CD4-positive, alpha-beta T cell treated with Interleukin-10 for 1 hour (primary cell): ENCODE measurements around the gene MMP24OS.

Experiments
- DNase-seq: peaks from one replicate; pipeline ENCODE4 v3.0.0-alpha.2; 2020

Gene MMP24OS

DNA sequence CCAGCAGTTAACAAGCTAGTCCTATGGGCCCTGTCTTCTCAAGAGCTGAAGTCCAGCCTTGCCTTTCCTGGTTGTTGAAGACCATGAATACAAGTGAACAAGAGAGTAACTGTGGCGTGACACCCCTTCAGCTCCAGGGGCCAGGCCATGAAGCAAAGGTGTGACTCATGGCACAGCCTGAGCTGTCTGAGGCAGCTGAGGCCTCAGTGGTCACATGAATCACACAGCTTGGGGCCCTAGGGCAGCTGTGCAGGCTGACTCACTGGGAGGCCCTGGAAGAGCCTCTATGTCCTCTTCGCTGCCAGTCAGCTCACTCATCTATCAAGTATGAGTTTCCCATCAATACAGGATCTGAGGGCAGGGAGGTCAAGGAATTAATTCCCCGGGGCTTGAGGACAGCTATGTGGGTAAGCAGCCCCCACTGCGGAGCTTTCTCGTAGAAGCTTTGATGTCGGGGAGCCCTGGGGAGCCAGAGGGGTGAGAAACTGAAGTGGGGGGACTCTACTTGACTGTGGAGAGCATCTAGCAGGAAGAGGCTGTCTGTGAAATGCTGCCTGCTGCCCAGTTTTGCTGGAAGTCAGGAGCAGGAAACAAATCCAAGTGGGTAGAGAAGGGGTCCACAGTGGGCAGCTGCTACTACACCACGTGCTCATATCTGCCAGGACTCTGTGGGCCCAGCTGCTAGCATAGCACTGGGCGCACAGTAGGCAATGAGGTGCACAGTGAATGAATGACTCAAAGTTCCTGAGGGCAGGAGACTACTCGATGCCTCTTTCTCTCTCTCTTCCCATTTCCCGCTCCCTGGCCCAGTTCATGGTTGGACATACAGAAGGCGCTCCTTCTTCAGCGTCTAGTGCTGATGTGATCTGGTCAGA lies 28.0 kb upstream of the MMP24OS start:
- no peak for DNase-seq

GRCh38 chr20:35304956-35305355 lies 27.0 kb upstream of the MMP24OS start:
- no peak for DNase-seq

DNA sequence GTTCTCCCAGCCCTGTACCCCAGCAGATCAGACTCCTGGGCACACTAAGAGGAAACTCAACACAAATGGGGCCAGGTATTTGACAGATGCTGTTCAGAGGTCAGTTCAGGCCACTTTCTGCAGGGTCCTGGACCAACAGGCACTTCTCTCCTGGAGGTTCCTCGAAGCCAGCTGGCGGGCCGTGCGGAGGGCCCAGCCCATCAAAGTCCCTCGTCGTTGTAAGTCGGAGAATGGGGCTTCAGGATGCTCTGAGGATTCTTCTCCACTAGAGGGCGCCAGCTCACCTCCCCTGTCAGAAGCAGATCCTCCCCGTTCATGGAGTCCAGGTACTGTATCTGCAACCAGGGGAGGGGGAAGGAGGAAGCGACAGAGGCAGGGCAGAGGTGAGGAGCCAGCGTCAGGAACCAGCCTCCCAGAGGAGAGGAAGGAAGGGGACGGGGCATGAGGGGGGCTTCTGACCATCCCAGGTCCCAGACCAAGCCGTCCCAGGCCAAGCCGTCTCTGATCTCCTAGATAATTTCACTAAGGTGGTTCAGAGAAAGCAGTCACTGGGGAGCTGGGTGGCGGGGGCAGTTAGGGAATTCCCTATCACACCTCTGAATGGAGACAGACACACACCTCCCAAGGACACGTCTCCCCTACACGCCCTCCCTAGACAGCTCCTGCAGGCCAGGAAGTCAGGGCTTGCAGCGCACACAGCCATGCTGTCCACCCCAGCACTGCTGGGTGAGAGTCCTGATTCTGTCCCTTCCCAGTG lies 26.0 kb upstream of the MMP24OS start:
- peak; percentile 87 for DNase-seq

GRCh38 chr20:35303382-35303734 lies 25.4 kb upstream of the MMP24OS start:
- no peak for DNase-seq

DNA sequence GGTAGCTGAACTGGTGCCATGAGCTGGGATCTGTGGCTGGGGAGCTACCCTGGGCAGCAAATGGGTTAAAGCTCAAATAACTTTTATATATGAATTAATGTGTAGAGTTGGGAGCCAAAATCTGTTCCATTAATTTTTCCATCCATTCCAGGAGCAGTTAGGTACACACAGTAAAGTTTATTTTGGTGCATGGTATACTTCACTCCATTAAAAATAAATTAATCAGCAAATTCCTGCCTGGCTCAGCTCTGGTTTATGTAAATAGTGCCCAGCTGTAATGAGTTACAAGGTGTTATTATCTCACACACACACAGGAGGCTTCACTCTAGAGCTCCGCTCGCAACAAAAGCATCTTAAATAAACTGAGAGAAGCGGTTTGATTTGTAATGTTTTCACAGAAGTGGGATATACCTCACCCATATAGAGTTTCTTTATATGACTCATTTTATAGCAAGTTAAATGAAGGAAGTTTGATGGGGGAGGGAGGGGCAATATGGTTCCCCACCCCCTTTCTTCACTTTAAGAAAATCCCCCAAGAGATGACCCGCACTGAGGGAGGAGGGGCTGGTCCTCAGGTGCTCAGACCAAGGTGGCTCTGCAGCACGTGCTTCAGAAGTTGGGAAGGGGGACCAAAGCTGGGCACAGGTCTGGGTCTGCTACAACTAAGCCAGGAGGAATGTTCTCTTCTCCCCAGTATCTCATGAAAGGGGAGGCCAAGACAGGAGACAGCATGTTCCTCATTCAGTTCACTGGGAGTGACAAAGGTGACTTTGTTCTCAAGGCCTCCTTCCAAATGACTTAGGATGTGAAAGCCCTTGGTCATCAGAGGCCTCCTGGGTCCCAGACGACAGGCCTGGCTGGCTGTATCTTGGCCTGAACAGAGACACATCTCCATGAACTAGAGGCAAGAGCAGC lies 24.8 kb upstream of the MMP24OS start:
- DNase-seq: no peak

GRCh38 chr20:35301426-35301825 lies 23.5 kb upstream of the MMP24OS start:
- no peak for DNase-seq

- DNase-seq: no peak
Measured at GRCh38 chr20:35300469-35301262, 22.7 kb upstream of the MMP24OS start.

DNA sequence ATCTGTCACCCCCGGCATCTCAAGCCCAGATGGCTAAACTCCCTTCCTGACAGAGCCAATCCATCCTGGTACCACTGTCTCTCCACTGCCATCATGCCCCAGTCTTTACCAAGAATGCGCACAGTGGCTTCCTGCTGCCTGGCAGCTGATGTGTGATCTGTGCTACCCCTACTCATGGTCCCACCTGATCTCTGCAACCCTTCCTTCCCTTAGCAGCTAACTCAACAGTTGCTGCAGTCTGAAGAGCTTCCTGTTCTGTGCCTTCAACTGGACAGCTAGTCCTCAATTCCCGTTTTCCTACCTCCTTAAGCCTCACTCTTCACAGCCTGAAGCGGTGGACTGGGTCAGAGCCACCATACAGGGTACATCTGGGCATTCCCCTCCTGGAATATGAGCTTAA lies 21.9 kb upstream of the MMP24OS start:
- DNase-seq: no peak

DNA sequence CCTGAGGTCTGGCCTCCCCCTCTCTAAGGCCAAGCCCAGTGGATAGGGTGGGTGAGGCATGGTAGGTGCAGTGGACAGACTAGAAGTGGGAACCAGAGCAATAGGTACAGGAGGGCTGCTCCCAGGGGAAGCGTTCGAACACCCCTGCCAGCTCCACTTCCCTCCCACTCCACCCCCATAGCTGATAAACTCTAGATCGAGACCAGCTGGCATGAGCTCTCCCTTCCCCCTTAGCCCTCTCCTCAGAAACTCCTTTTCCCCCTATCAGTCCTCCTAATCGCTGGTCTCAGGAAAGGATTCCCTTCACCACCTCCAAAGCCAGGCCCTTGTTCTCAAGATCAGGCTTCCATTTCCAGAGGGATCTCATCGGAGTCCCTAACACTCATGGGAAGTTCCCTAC lies 20.3 kb upstream of the MMP24OS start:
- no peak for DNase-seq

GRCh38 chr20:35297740-35298139 lies 19.8 kb upstream of the MMP24OS start:
- DNase-seq: no peak

DNA sequence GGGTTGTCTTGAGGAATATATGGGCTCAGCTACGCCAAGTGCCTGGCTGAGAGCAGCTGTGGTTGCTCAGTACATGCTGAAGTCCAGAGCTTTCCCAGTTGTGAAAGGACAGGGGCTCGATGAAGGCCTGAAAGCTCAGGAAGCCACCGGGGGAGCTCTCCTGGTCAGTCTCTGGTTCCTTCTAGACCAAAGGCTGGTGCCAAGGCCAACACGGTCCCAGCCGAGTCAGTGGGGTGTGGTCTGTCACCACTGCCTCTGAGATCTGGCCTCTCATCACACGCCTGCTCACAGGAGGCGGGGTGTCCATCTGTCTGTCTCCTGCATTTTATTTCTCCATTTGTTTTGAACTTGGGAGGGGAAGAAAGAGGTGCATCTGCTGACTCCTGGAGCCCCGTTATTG lies 19.2 kb upstream of the MMP24OS start:
- DNase-seq: no peak

GRCh38 chr20:35296101-35296554 lies 18.2 kb upstream of the MMP24OS start:
- no peak for DNase-seq

DNA sequence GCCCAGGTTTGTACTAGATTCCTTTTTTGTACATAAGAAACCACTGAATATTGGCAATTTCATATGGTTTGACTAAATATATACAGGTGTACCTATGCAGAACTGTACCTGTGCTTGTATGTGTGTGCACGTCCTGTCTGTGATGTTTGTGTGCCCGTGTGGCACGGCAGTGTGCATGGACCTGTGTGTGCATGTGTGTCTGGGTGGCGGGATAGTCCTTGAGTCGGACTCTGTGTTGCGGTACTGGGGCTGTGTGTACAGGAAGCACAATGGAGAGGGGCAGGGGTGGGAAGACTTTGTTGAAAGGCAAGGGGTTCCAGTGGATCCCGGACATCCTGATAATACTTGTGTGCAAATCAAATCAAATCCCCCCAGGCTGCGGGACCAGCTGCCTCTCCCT lies 17.8 kb upstream of the MMP24OS start:
- no peak for DNase-seq

DNA sequence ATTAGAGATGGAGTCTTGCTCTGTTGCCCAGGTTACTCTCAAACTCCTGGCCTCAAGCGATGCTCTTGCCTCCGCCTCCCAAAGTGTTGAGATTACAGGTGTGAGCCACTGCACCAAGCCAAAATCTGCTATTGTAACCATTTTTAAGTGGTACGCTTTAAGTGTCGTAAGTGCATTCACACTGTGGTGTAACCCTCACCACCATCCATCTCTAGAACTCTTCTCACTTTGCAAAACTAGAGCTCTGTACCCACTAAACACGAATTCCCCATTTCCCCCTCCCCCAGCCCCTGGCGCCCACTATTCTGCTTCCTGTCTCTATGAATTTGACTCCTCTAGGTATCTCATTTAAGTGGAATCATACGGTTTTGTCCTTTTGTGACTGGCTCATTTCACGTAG lies 17.1 kb upstream of the MMP24OS start:
- DNase-seq: no peak

GRCh38 chr20:35294293-35294685 lies 16.4 kb upstream of the MMP24OS start:
- no peak for DNase-seq

DNA sequence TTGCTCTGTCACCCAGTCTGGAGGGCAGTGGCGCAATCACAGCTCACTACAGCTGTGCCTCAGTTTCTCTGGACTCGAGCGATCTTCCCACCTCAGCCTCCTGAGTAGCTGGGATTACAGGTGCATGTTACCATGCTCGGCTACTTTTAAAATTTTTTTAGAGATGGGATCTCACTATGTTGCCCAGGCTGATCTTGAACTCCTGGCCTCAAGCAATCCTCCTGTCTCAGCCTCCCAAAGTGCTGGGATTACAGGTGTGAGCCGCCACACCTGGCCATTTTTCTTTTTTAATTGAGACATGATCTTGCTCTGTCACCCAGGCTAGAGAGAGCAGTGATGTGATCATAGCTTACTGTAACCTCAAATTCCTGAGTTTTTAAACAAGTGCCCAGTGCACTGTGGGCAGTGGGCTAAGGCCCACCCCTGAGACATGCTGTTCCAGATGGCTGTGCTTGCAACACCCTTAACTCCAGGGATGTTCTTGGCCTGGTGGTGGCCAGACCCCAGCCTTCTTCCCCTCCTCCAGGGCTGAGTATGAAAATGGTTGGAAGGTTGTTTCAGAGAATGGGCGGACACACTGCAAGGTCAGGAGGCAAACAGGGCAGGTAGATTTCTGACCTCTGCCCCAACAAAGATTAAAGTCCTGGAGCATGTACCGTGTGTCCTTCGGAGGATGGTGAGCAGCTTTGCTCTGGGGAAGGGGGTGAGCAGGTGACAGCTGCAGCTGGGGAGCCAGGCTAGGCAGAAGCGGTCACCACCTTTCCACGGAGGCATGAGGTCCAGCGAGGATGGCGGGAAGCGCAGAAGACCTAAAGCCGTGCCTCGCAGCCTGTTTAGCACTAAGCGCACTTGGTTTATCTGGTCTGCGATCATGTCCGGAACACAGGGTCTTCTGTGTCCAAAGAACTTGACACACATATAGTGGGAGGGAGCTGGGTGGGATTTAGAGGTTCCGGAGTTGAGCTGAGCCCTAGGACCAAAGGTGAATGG lies 15.7 kb upstream of the MMP24OS start:
- no peak for DNase-seq

GRCh38 chr20:35292504-35293285 lies 14.8 kb upstream of the MMP24OS start:
- DNase-seq: no peak

DNA sequence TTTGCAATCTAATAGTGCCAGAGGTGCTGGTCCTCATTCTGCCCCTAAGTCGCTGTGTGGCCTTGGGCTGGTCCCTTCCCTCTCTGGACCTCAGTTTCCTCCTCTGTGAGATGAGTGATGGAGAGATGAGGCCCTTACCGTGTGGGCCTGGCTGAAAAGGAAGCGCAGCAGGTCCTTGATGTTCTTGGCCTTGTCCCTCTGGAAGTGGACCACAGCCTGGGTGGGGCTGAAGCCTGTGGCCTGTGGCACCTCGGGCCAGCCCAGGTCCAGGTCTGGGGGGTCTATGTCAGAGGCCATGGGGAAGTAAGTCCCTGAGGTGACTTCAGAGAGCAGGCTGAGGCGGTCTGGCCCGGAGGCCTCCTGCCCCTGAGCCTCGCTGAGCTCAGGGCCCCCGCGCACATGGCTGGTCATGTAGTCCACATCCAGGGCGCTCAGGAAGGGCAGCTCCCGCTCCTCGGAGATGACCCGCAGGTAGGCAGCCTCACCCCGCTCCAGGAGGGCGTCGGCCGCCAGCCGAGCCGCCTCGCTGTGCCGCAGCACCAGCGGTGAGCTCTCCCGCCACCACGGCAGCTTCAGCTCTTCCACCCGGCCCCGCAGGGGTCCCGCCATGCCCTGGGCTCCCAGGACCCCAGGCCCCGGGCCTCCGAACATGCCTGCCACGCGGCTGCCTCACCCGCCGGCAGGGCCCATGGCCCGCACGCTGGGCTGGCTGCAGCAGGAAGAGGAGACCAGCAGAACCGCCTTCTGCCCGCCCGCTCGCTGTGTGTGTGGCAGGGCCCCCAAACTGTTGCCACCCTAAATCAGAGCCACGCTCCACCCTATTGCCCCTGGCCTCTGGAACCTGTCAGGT lies 14.0 kb upstream of the MMP24OS start, which contains the start of gene FAM83C:
Gene FAM83C (minus strand): TSS at position 772 of the 850 bp plus-strand sequence. CDS start 121 bp downstream, at position 651.
- DNase-seq: no peak

DNA sequence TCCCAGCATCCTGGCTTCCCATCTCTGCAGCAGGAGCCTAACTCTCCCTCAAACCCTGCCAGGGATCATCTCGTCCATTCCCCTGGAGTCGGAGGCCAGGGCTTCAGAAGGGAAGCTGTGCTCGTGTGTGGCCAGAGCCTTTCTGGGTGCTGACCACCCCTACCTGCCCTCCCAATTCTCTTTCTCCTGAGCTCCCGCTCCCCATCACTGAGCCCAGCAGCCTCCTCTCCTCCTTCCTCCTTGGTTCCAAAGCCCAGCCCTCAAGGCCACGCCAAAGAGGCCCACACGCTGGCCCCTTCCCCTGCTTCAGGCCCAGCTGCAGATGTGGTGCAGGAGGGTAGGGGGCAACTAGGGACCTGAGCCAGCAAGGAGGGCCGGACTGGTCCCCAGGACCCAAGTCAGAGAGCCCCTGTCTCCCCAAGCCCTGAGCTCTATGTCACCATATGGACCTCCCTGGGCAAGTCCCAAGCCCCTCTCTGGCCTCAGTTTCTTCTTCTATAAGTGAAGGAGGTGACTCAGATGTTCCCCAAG lies 13.0 kb upstream of the MMP24OS start:
- no peak for DNase-seq
